Activated CD4-positive, alpha-beta T cell treated with anti-CD3 and anti-CD28 coated beads, Interleukin-2, Interleukin-4, amounts not matched to agents 100 ng/mL and 50 ng/mL, durations not matched to agents 16 hours and 8 hours (primary cell): ENCODE measurements around the gene CD300LB.
A peak's percentile ranks its signal among the peaks of the same experiment; 100 is the strongest.
"Not testable (repeated sequence)": the region's sequence is repeated elsewhere in the genome, so short reads cannot be mapped to it uniquely, and the experiment has no call there.

Source experiments
- DNase-seq: peaks from one replicate; pipeline ENCODE4 v3.0.0-alpha.2; 2020; ENCODE audit warnings: low spot score

CD300LB gene

GRCh38 chr17:74491626-74492025 is 39.6 kb downstream of the CD300LB start:
- no peak for DNase-seq

GRCh38 chr17:74490716-74491115 is 40.6 kb downstream of the CD300LB start:
- DNase-seq, result no peak

GRCh38 chr17:74488276-74488675 is 43.0 kb downstream of the CD300LB start:
- not testable (repeated sequence) for DNase-seq

- DNase-seq, result no peak
Observed at GRCh38 chr17:74485841-74486240, 45.4 kb downstream of the CD300LB start.

- DNase-seq, result no peak
Observed at GRCh38 chr17:74485022-74485743, 46.1 kb downstream of the CD300LB start.

GRCh38 chr17:74484066-74484465 is 47.2 kb downstream of the CD300LB start:
- DNase-seq, result no peak

GRCh38 chr17:74481621-74482020 is 49.7 kb downstream of the CD300LB start:
- DNase-seq, result no peak

- DNase-seq, result no peak
Observed at GRCh38 chr17:74480290-74480689, 51.0 kb downstream of the CD300LB start.

GRCh38 chr17:74478420-74479100 is 52.7 kb downstream of the CD300LB start:
- DNase-seq, result peak; percentile 60

- no peak for DNase-seq
Observed at GRCh38 chr17:74477411-74477810, 53.9 kb downstream of the CD300LB start.

GRCh38 chr17:74475189-74475588 is 56.1 kb downstream of the CD300LB start:
- DNase-seq, result no peak

GRCh38 chr17:74474043-74474792 is 57.1 kb downstream of the CD300LB start:
- DNase-seq, result no peak

- no peak for DNase-seq
Observed at GRCh38 chr17:74473294-74473693, 58.0 kb downstream of the CD300LB start.

GRCh38 chr17:74472890-74473289 is 58.4 kb downstream of the CD300LB start:
- DNase-seq, result no peak

- no peak for DNase-seq
Observed at GRCh38 chr17:74471341-74471740, 59.9 kb downstream of the CD300LB start.
